Central memory CD8-positive, alpha-beta T cell (primary cell): ENCODE measurements around the gene RUVBL1.
"Not testable (repeated sequence)": the region's sequence is repeated elsewhere in the genome, so short reads cannot be mapped to it uniquely, and the experiment has no call there.

ENCODE experiments used
- ATAC-seq: fragments of 150-1000 bp; cut with Tn5 transposase; replicated peaks from 2 replicates; pipeline ENCODE4 v1.10.0; 2022; ENCODE audit warnings: mild to moderate bottlenecking, moderate FRiP score, moderate number of reproducible peaks; ENCODE audit not compliant: poor library complexity, severe bottlenecking; ENCODE audit errors: extremely low read depth
- DNase-seq, 2 donors: peaks; one replicate each; pipeline ENCODE4 v3.0.0; 2021; ENCODE audit warnings: low spot score in 2 of 2
- H3K27ac Mint-ChIP-seq: one replicate; pipeline ENCODE4 v1.8.0; 2022; ENCODE audit warnings: low read depth, mild to moderate bottlenecking, moderate library complexity, mixed read lengths
- H3K27me3 Mint-ChIP-seq: one replicate; pipeline ENCODE4 v1.8.0; 2022; ENCODE audit warnings: mixed read lengths
- H3K36me3 Mint-ChIP-seq: one replicate; pipeline ENCODE4 v1.8.0; 2022; ENCODE audit warnings: mild to moderate bottlenecking, moderate library complexity, mixed read lengths; ENCODE audit not compliant: insufficient read depth
- H3K4me1 Mint-ChIP-seq: one replicate; pipeline ENCODE4 v1.8.0; 2022; ENCODE audit warnings: mixed read lengths
- H3K4me3 Mint-ChIP-seq: one replicate; pipeline ENCODE4 v1.8.0; 2022; ENCODE audit warnings: mild to moderate bottlenecking, moderate library complexity, mixed read lengths
- H3K9me3 Mint-ChIP-seq: one replicate; pipeline ENCODE4 v1.8.0; 2022; ENCODE audit warnings: mixed read lengths

RUVBL1 gene

GRCh38 chr3:128123538-128124368 is at the start of gene RUVBL1:
Gene RUVBL1, minus strand, starts transcription at chr3:128123812. Its CDS starts 88 bp downstream, at chr3:128123724.
- Mint-ChIP-seq H3K27me3 (no peaks in the 10 kb centered on the region), H3K4me3 (peak within 1 kb of the TSS; percentile 100), H3K36me3 (peaks cover 15% of the 10 kb centered on the region), H3K4me1 (peaks cover 21% of the 10 kb centered on the region), H3K27ac (peak within 1 kb of the TSS; percentile 99), H3K9me3 (peaks cover 4% of the 10 kb centered on the region)
- peak; percentile 97 for ATAC-seq
- DNase-seq, result peak; percentile 90 to 97

- Mint-ChIP-seq H3K4me3 (no peak overlapping the region), H3K9me3 (no peaks in the 10 kb centered on the region), H3K27me3 (no peaks in the 10 kb centered on the region), H3K4me1 (peaks cover 40% of the 10 kb centered on the region), H3K27ac (no peak overlapping the region), H3K36me3 (peaks cover 2% of the 10 kb centered on the region)
- DNase-seq (no peak), ATAC-seq (no peak)
Measured at GRCh38 chr3:128173200-128173599, 49.6 kb upstream of the RUVBL1 start.

GRCh38 chr3:128170866-128171516 is 47.4 kb upstream of the RUVBL1 start:
- no peak for DNase-seq
- no peak for ATAC-seq
- Mint-ChIP-seq H3K27ac (no peak overlapping the region), H3K27me3 (no peaks in the 10 kb centered on the region), H3K36me3 (peaks cover 2% of the 10 kb centered on the region), H3K4me1 (peaks cover 51% of the 10 kb centered on the region), H3K9me3 (no peaks in the 10 kb centered on the region), H3K4me3 (no peak overlapping the region)

DNA sequence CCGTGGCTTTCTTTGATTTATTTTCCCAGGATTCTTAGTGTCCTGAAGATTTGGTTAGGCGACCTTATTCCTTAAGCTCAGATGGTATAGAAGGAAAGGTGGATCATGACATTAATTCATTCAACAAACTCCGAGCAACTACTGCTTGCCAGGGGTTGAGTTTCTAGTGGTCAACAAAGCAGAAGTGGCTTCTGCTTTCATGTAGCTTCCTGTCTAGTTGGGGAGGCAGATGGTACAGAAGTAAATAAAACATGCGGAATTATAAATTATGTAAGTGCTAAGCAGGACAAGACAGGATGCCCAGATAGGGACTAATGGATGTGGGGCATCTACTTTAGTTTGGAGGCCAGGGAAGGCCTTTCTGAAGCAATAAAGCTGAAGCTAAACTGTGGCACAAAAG is 45.2 kb upstream of the RUVBL1 start:
- Mint-ChIP-seq H3K27ac (no peak overlapping the region), H3K36me3 (peaks cover 2% of the 10 kb centered on the region), H3K27me3 (no peaks in the 10 kb centered on the region), H3K9me3 (no peaks in the 10 kb centered on the region), H3K4me3 (no peak overlapping the region), H3K4me1 (peaks cover 54% of the 10 kb centered on the region)
- DNase-seq (no peak), ATAC-seq (no peak)

GRCh38 chr3:128167973-128168674 is 44.5 kb upstream of the RUVBL1 start:
- Mint-ChIP-seq H3K27ac (no peak overlapping the region), H3K4me3 (no peak overlapping the region)
- no peak for DNase-seq

GRCh38 chr3:128167646-128167972 is 44.0 kb upstream of the RUVBL1 start:
- H3K27me3 Mint-ChIP-seq, result no peaks in the 10 kb centered on the region
- no peak overlapping the region for H3K4me3 Mint-ChIP-seq
- H3K27ac Mint-ChIP-seq, result no peak overlapping the region
- ATAC-seq, result no peak
- peaks cover 54% of the 10 kb centered on the region for H3K4me1 Mint-ChIP-seq
- DNase-seq, result no peak
- peaks cover 2% of the 10 kb centered on the region for H3K36me3 Mint-ChIP-seq
- no peaks in the 10 kb centered on the region for H3K9me3 Mint-ChIP-seq

More at GRCh38 chr3:128167973-128168674, 44.5 kb upstream of the RUVBL1 start:
- peaks cover 2% of the 10 kb centered on the region for H3K36me3 Mint-ChIP-seq
- H3K27me3 Mint-ChIP-seq, result no peaks in the 10 kb centered on the region
- no peak for ATAC-seq
- no peaks in the 10 kb centered on the region for H3K9me3 Mint-ChIP-seq
- H3K4me1 Mint-ChIP-seq, result peaks cover 54% of the 10 kb centered on the region

GRCh38 chr3:128166971-128167453 is 43.4 kb upstream of the RUVBL1 start:
- ATAC-seq (no peak), DNase-seq (no peak)
- H3K27ac Mint-ChIP-seq, result no peak overlapping the region
- peaks cover 59% of the 10 kb centered on the region for H3K4me1 Mint-ChIP-seq
- no peaks in the 10 kb centered on the region for H3K9me3 Mint-ChIP-seq
- no peaks in the 10 kb centered on the region for H3K27me3 Mint-ChIP-seq
- peaks cover 8% of the 10 kb centered on the region for H3K36me3 Mint-ChIP-seq
- H3K4me3 Mint-ChIP-seq, result no peak overlapping the region

- Mint-ChIP-seq H3K27ac (no peak overlapping the region), H3K9me3 (no peaks in the 10 kb centered on the region), H3K4me3 (no peak overlapping the region), H3K36me3 (peaks cover 12% of the 10 kb centered on the region), H3K4me1 (peaks cover 78% of the 10 kb centered on the region), H3K27me3 (no peaks in the 10 kb centered on the region)
- no peak for DNase-seq
- ATAC-seq, result no peak
Measured at GRCh38 chr3:128163432-128163831, 39.8 kb upstream of the RUVBL1 start.

GRCh38 chr3:128160661-128161060 is 37.0 kb upstream of the RUVBL1 start:
- no peaks in the 10 kb centered on the region for H3K27me3 Mint-ChIP-seq
- H3K4me1 Mint-ChIP-seq, result peaks cover 62% of the 10 kb centered on the region
- H3K9me3 Mint-ChIP-seq, result no peaks in the 10 kb centered on the region
- ATAC-seq (no peak), DNase-seq (no peak)
- H3K4me3 Mint-ChIP-seq, result no peak overlapping the region
- H3K36me3 Mint-ChIP-seq, result peaks cover 13% of the 10 kb centered on the region
- H3K27ac Mint-ChIP-seq, result no peak overlapping the region

- no peak for ATAC-seq
- Mint-ChIP-seq H3K4me3 (no peak overlapping the region), H3K36me3 (peaks cover 16% of the 10 kb centered on the region), H3K9me3 (no peaks in the 10 kb centered on the region), H3K27ac (no peak overlapping the region), H3K4me1 (peaks cover 40% of the 10 kb centered on the region), H3K27me3 (no peaks in the 10 kb centered on the region)
- DNase-seq, result no peak
Measured at GRCh38 chr3:128155616-128156360, 32.2 kb upstream of the RUVBL1 start.

- Mint-ChIP-seq H3K36me3 (peaks cover 10% of the 10 kb centered on the region), H3K4me1 (peaks cover 26% of the 10 kb centered on the region), H3K27ac (peak overlapping the region; percentile 84), H3K4me3 (peak overlapping the region; percentile 85)
- ATAC-seq, H3K27me3 Mint-ChIP-seq, H3K9me3 Mint-ChIP-seq, DNase-seq: not testable (repeated sequence)
Measured at GRCh38 chr3:128154354-128154753, 30.7 kb upstream of the RUVBL1 start.
